ENCODE measurements around the gene ANXA10. TPM values are rescaled to one million over a fixed set of nuclear protein-coding genes. Genes with fewer than 3 reads are reported as not detected.

Gene ANXA10
- polyA plus RNA-seq, 3 donors, result 0.49 to 0.58 (median 0.53) TPM

Other genes starting within 250 kb of the ANXA10 start
- gene DDX60, start 226.2 kb downstream of the ANXA10 start, polyA plus RNA-seq (ENCODE audit: insufficient read length in 3 of 3), result 10 to 100 TPM in 1 of 3 donors, 1 to 10 TPM in 2; 9.2 to 10.3 (median 10.0) TPM